ENCODE data around the gene CDH23.

CDH23 gene

GRCh38 chr10:71487726-71488125 lies 91.0 kb downstream of the CDH23 start:
- DNase-seq = no peak

- DNase-seq = no peak
Measured at GRCh38 chr10:71489077-71489476, 92.4 kb downstream of the CDH23 start.

- no peak for DNase-seq
Measured at GRCh38 chr10:71492872-71493271, 96.2 kb downstream of the CDH23 start.

GRCh38 chr10:71493741-71494140 lies 97.0 kb downstream of the CDH23 start:
- DNase-seq = no peak

DNA sequence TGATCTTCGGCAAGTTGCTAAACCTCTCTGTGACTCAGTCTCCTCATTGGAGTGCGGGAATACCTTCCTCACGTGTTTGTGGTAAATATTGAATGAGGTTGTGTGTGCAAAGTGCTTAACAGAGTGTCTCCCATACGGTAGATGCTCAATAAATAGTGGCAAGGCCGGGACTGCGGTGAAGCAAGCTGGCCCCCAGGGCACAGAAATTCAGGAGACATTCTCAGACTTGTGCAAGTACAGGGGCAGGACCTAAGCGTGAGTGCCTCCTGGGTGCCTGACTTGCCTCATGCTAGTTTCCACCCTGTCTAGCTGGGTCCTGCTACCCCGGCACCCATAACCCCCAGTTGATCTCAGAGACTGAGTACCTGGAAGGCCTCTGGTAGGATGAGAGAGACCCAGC lies 97.8 kb downstream of the CDH23 start:
- DNase-seq = no peak

GRCh38 chr10:71494980-71495381 lies 98.3 kb downstream of the CDH23 start:
- DNase-seq = no peak

DNA sequence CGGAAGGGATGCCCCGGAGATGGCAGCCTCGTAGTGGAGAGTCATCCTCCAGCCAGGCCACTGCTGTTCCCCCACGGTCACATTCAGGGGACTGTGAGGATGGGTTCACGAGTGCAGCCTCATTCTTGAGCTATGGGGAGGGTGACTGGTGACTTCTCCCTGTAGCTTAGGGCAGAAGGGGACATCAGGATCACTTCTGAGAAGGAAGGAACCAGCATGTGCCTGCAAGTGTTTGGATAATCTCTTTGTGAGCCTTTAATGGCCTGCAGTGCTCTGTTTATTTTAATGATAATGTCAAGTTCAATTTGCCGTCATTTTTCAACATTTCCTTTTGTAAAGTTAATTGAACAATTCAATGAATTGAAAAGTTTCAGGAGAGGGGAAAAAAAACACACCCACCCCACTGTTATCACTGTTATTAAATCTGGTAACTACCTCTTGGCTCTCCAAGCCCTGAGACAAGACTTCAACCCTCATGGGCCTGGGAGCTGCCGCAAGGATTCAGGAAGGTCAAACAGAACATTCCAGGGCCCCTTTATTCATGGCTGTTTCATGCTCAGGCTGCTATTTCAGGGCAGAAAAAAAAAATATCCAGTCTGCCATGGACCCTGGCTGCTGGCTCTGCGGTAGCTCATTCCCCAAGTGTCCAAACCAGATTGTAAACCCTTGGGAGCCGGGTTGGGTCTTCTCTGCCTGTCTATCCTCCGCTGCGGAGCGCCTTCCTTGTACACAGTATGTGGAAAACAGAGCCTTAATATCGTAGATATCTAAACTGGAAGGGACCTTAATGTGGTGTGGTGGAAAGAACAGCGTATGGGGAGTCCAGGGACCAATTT lies 100.4 kb downstream of the CDH23 start:
- no peak for DNase-seq

DNA sequence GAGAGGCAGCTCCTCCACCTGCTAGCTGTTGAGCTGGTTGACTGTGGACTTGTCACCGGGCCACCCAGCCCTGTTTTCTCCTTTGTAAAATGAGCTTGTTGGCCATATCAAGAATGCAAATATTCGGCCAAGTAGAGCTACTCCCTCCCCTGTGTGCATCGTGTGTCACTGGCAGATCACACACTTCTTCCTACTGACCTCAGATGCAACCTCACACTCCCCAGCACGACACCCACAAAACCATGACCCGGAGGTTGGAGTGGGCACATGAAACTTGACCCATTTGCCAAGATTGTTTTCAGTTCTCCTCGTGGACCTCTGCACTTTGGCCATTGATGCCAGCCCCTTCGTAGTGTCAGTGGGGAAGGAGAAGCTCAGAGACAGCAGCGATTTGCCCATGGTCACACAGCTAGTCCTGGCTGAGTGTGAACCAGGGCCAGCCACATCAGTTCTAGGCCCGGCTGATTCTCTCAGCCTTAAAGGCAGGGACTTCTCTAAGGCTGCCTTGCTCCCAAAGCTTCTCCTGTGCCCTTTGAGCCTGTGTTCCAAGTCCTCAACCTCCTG lies 101.1 kb downstream of the CDH23 start:
- DNase-seq = no peak

DNA sequence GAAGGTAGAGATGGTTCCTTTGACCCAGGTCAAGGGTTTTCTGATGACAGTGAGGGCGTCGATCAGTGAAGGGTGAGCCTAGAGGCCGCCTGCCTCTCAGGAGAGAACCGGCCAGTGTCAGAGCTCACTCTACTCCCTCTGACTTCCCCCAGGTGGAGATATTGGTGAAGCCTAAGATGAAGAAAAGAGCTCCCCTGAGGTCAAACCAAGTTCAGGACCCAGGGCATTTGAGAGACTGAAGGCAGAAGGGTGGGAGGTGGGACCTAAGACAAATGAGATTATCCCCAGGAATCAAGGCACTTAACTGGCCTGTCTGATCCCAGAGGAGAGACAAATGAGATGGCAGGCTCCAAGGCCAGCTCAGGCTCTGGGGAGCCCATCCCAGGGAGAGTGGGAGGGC lies 104.7 kb downstream of the CDH23 start:
- DNase-seq = no peak

GRCh38 chr10:71502190-71502589 lies 105.5 kb downstream of the CDH23 start:
- no peak for DNase-seq

DNA sequence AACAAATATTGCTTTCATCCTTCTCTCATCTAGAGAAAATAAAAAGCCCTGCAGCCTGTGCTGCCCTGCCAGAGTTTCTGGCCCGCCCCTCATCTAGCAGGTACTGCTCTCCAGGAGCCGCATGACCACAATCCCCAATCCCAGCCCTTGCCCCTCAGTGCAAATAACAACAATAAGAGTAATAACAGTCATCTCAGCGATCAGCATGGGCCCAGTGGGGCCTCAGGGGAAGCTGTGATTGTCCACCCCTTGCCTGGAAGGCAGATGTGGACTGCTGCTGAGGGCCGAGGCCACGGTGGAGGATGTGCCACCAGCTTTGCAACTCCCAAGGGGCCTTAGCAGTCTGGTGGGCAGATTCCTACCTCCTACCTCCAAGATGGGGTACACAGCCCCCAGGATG lies 106.1 kb downstream of the CDH23 start:
- no peak for DNase-seq

DNA sequence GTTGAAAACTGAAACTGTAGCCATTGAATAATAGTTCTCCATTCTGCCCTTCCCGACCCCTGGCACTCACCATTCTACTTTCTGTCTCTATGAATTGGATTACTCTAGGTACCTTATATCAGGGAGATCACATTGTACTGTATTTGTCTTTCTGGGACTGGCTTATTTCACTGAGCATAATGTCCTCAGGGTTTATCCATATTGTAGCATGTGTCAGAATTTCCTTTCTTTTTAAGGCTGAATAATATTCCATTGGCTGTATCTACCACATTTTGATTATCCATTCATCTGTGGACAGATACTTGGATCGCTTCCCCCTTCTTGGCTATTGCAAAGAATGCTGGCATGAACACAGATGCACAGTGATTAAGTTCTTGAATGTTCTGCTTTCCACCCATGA lies 107.4 kb downstream of the CDH23 start:
- no peak for DNase-seq

DNA sequence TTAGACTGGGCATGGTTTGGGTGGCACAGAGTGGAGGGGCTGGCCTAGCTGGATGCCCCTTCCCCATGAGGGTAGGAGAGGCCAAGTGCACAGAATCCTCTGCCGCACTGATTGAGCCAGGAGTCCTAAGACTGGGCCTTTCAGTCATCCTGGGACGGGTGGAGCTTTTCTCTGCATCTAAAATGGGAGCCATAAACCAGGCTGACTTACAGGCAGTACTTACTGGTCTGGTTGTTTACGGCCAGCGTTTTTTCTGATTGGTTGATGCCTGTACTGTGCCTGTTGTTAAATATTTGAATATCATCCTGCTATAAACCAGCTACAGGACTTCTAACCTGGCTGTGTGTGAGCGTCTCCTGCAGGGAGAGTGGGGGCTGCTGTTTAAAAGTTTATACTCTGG lies 107.8 kb downstream of the CDH23 start:
- DNase-seq = no peak

GRCh38 chr10:71505862-71506261 lies 109.1 kb downstream of the CDH23 start:
- no peak for DNase-seq

DNA sequence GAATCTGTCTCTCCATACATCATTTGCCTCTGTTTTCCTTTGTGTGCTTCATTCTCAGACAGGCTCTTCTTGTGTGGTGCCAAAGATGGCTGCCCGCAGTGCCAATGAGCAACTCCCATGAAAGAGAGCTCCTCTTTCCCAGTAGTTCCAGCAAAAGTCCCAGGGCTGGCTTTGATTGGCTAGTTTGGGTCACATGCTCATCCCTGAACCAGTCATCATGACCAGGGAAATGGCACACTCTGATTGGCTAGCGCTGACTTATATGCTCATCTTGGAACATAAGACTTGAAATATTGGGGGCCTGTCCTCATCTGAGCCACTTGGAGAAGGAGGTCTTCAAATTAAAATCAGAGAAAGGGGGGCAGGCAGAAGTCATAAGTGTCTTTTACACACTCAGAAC lies 112.7 kb downstream of the CDH23 start:
- no peak for DNase-seq

DNA sequence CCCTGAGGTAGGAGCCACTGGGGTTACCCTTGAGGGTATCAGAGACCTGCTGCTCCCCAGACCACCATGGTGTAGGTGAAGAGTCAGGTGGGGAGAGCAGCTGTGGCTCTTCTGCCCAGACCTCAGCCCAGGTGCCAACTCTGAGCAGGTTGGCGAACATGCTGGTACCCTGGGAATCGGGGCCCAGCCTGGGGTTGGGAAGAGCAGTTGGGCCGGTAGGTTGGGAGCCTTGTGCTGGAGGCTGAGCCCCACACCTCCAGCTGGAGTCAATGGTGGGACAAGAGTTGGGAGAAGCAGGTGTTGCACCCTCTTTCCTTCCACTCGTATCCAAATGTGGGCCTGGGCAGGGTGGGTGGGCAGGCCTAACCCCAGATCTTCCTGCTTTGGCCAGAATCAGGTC lies 114.5 kb downstream of the CDH23 start:
- no peak for DNase-seq

DNA sequence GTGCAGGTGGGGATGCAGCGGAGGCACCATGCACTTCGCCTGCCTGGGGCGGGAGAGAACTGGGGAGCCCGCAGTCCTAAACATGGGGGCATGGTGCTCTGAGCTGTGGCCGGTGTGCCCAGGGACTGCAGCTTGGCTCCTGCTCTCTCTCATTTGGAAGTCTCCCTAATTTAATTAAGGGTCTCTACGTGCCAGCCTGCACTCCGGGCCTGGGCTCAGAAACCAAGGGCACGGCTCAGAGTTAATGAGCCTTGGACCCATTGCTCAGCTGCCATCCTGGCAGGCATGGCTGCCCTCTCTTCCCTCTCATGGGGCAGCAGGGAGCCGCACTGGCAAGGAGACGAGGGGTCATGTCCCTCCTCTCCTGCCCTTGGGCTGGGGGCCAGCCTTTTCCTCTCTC lies 115.6 kb downstream of the CDH23 start:
- DNase-seq = no peak

DNA sequence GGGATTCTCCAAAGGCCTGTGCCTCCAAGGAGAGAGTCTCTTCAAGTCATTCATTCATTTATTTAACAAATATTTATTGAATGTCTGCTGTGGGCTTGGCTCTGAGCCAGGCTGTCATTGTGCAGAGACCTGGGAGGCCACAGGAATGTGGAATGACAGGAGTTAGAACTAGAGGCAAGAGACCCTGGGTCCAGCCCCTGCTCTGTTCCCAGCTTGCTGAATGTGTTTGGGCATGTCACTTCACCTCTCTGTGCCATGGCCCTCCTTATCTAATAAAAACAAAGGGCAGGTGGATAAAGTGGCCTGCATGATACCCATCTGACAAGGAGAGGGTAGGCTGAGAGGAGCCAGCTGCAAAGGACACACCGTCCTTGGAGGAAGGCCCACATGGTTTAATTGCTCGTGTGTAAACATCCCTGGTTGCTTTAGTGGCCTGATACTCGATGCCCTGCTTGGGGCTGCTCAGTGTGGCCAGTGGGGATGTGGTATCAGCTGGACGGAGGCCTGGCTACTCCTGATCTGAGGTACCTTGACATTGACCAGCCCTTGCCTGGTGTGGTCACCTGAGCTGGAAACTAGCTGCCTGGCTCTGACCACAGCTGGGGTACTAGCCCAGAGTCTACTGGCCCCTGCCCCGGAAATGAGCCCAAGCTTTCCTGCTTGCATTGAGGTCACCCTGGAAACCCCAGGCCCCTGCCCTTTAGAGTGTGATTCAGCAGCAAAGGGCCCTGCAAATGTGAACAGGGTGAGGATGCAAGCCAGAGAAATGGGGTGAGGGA lies 116.2 kb downstream of the CDH23 start:
- DNase-seq = no peak

GRCh38 chr10:71513540-71513853 lies 116.8 kb downstream of the CDH23 start:
- no peak for DNase-seq

GRCh38 chr10:71513936-71514335 lies 117.2 kb downstream of the CDH23 start:
- DNase-seq = no peak

DNA sequence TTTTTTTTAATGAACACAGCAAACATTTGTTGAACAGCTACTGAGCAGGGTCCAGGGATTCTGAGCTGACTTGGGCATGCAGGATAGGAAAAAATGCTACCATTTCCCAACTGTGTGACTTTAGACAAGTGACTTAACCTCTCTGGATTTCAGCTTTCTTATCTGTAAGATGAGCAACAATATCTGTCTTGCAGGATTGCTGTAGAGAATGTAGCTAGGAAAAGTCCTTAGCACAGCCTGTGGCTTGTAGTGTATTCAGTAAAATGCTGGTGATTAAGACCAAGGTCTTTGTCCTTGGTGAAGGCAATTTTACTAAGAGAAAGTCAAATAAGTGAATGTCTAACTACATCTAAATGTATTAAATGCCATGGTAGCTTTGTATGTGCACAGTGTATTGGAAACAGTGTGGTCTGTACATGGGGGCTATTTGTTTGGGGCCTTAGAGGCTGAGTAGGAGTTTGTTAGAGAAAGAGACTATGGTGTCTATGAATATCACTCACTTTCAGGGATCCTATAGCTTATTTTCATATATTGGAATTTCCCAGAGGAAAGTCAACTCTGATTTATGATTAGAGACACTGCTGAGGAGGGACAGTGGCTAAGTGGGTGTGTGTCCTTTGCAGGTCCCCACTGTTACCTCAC lies 118.9 kb downstream of the CDH23 start:
- DNase-seq = no peak

GRCh38 chr10:71516890-71517289 lies 120.2 kb downstream of the CDH23 start:
- no peak for DNase-seq

- no peak for DNase-seq
Measured at GRCh38 chr10:71517298-71518169, 120.8 kb downstream of the CDH23 start.

Measured in effector CD8-positive, alpha-beta T cell (primary cell).